Dedifferentiated amniotic fluid mesenchymal stem cell (primary cell): Measurements from ENCODE around the gene KRT34.
"Not testable (repeated sequence)": the region's sequence is repeated elsewhere in the genome, so short reads cannot be mapped to it uniquely, and the experiment has no call there.

Source experiments
- DNase-seq: peaks from one replicate; pipeline ENCODE4 v3.0.0-alpha.2; 2016; ENCODE audit errors: extremely low spot score

KRT34 gene

DNA sequence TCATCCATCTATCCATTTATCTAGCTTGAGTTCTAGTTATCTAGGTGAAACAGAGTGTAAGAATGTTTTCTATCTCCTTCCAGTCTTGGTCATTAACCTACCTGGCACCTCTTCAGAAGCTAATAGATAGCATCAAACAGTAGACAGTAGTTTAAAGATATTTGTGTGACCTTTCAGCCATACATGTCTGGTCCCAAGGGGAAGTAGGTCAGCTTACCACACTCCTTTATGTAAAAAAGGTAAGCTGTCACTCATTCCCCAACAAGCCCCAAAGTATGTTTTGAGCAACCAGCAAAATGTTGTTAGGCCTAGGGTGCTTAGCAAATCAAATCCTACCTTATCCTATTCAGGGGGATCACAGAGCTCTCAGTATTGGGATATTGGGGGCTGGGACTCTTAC lies 16.0 kb downstream of the KRT34 start:
- no peak for DNase-seq

DNA sequence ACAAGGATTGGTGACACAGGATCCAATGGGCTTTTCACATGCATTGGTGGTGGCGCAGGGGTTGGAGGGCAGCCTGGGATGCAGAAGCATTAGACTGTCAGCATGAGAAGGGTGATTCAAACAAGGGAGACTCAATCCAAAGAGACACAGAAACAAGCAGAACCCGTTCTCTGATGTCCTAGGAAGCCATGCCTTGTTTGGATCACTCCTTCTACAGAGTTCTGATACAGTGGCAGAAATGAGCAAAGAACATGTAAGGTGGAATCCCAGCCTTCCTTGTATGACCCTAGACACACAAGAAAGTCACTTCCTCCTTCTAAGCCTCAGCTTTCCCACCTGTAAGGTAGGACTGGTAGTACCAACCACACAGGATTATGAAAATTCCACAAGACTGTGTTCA lies 18.2 kb downstream of the KRT34 start:
- no peak for DNase-seq

DNA sequence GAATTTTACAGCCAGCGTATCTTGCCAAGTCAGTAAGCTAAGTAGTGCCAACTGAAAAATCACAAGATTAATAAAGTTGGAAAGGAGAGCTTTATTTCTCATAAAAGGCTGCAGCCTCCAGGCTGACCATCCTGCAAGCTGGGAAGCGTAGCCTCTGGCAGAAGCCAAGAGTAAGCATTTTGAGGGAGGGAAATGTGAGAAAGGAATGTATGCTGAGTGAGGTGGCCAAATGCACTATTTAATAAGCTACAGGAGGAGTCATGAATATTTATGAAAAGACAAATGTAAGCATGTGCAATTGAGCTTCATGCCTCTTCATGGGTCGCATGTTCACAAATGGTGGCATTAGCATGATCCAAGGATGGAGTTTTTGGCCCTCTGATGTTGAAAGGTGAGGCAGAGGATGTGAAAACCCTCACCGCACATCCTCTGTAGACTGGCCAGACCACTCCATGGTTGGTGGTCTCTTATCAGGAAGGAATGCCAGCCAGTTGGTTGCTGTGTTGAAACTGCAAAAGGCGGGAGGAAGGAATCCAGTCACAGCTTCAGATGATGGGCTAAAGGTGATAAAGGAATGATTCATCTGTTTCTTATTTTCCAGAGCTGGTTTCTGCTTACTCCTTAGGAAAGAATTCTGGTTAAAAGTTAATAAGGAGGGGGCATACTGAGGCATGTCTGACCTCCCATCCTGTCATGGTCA lies 21.7 kb downstream of the KRT34 start:
- DNase-seq: no peak

DNA sequence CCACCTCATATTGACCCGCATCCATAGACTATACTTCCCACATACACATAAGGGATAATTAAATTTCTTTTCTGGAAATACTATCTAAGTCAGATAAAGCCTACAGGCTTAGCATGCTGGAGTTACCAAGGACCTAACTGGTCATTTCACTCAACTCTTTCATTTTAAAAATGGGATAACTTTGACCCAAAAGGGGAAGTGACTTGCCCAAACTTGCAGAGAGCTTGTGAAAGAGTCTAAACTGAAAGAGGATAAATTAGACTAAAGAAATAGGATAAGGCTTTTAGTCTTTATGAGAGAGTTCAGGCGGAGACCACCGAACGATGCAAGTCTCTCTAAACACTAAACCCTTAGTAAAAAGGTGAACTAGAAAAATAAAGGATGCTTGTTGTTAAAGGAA lies 27.6 kb downstream of the KRT34 start:
- DNase-seq: no peak

DNA sequence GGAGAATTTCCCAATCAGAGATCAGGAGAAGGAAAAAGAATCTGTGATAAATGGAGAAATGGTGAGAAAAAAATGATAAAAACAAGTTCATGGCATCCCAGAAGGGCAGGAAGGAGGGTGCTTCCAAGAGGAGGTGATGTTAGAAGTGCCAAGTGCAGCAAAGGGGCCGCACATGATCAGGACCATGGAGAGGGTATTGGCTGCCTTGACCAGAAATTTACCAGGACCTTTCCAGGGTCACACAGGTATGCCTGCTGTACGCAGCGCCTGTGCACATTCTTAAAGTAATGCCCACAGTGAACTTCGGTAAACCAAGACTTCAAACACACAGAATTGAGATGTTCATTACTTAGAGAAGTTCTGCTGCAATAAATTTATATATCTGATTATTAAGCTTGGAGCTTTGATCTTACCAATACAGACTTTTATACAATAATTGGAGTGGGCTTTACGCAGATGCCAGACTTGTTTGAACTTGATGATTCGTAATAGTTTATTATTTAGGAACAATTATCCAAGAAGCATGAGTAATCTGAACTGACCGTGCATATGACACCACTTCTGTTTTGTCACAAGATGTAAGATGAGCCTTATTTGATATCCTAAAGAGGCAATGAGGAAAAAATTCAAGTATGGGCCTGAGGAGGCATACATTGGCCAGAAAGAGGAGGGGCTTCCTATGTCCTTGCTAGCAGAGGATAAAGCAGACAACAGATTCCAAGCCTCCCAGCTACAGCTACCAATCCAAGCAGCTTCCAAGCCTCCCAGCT lies 29.3 kb downstream of the KRT34 start:
- DNase-seq: no peak

DNA sequence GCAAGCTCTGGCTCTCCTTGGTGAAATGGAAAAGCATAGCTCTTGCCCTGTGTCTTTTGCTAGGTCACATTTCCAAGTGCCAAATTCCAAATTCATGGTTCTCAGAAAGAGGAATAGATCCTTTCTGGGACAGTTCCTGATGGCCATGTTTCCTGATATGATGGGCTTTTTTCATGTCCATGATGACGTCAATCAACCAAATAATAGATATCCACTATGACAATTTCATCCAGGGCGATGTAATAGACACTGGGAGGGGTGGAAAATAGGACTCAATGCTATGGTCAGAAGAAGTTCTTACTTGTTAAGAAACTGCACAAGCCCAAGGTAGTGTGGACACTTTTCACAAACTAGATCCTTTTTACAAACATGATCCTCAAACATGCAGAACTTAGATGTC lies 30.9 kb downstream of the KRT34 start:
- DNase-seq: no peak

DNA sequence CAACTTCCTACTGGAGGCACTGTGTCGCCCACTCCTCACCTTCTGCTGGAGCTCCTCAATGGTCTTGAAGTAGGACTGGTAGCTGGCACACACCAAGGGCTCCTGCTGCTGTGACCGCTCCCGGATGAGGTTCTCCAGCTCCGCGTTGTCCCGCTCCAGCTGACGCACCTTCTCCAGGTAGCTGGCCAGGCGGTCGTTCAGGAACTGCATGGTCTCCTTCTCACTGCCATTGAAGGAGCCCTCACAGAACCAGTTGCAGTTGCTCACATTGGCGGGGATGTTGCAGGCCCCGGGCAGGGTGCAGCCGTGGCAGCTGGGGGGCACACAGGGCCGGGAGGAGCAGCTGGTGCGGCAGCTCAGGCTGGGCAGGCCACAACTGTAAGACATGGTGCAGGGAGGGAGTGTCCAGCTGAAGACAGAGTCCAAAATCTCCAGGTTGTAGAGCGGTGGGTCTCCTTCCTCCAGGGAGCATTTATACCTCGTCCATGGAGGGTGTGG lies 31.7 kb downstream of the KRT34 start, which contains the start of gene KRT33A:
Gene KRT33A, minus strand, starts transcription at position 448 of the 498 bp plus-strand sequence. Its CDS starts 61 bp downstream, at position 387.
- not testable (repeated sequence) for DNase-seq

DNA sequence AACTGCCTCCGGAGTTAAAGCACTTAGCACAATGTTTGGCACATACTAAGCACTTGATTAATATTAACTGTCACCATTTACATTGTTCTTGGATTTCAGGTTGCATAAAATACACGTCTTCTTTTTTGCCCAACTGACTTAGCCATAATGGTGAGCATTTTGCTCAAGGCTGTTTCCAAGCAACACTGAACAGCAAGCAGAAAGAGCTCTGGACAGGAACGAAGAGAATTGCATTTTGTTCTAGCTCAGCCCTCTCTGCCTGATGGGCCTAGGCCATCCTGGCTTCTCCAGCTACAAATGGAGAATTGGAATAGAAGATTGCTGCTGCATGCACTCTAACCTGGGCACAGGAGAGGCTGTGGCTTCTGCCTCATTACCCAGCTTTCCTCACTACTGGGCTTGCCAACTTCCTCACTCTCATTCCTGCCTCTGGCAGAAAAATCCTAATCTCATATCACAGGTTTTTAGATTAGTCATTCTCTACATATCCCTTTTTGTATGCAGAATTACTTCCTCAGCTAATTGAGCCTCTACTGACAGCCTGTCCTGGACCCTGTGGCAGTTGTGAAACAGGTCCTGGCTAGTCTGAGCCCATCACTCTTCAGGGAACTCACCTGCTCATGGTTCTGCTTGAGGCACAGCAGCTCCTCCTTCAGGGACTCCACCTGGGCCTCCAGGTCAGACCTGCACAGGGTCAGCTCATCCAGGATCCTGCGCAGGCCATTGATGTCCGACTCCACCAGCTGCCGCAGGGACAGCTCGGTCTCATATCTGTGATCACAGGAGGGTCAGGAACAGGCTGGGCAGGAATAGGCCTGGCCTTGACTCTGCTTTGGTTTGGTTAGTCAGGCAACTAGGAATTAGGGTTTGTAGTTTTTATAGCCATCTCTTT lies 34.0 kb downstream of the KRT34 start:
- no peak for DNase-seq

DNA sequence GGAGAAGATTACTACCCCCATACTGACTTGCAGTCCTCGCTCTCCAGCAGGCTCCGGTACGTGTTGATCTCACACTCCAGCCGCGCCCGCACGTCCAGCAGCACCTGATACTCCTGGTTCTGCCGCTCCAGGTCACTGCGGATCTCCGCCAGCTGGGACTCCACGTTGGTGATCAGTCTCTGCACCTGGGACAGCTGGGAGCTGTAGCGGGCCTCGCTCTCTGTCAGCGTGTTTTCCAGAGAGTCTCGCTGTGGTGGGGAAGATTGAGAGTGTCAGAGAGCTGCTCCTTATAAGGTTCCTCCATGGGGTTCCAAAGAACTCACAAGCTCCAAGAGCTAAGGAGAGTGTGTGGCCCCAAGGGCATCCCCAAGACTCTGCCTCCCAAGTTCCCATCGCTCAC lies 35.7 kb downstream of the KRT34 start:
- DNase-seq: not testable (repeated sequence)

DNA sequence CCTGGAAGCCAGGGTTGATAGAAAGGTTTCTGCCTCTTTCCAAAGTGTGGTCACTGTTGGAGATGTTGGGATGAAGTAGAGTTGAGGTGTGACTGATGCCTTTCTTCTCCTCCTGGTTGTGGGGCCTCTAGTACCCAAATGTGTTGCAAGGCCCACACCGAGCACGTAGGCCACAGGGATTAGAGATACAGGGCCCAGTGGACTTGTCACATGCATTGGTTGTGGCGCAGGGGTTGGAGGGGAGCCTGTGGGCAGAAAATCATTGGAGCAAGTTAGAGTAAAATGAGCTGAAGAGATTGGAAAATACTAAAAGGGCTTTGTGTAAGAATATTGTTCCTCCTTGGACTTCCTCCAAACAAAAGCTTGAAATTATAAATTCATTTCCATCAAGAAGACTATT lies 36.1 kb downstream of the KRT34 start:
- DNase-seq: no peak

DNA sequence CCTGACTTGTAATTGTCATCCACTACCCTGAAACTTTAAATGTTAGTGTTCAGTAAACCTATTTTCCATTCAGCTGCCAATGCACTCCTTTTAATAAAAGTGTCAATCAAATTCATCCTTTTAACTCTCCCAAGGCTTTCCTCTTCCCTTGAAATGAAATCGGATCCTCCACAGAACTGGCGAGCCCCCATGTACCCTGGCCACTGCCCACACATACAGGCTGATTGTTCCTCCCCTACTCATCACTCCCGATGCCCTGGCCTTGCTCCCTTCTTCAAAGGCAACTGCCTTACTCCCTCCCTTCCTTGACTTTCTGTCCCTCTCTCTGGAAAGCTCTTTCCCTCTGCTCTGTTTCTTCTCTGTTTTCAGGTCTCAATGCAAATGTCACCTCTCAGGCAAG lies 39.1 kb downstream of the KRT34 start:
- no peak for DNase-seq

DNA sequence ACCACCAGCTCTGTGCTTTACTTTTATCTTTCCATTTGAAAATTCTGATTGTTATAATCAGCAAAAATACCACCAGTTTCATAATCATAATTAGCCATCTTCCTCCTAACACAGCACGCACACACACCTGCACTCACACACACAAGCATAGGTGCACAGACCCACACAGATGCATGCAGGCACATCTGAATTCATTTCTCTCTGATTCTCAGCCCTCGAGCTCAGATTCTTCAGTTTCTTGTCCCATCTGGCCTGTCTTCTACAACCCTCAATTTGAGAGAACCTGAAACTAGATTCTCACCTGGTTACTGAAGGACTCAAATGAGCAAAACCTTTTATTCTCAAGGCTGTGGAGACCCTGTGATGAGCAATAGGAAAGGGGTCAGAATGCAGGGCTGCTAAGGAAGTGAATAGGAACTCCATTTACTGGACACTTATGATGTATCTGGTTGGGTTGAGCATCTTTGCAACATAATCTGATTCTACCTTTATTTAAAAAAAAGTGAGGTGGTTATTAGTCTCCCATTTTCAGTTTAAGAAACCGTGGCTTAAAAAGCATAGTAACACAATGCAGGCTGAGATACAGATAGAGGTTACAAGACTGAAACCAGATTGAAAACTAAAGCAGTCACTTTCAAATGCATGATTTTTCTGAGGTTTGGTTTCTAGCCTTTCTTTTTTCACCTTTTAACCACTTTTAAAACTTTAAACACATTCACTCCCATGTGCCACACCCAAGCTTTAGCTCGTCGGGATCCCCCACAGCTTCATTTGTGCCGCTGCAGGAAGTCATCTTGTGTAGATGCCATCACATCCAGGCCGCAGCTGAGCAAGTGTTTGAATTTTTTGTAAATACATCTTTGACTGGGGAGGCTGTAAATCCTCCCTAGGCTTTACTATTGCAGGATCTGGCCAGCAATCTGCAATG lies 40.9 kb downstream of the KRT34 start:
- no peak for DNase-seq

DNA sequence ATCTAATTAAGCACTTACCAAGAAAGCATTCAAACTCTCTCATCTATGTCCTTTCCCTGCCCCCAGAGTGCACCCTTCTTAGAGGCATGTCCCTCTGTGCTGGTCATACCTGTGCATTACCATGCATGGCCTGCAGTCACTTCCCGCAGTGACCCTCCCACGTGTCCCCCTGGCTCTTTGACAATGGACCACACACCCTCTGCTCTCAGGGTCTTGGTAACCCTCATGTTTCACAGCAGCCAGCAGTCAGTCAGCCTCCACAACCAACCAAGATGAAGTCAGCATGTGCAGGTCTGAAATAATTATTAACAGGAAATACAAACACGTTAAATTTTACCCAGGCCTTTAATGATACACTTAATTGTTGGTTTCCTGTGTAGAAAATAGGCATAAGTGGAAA lies 41.6 kb downstream of the KRT34 start:
- no peak for DNase-seq

DNA sequence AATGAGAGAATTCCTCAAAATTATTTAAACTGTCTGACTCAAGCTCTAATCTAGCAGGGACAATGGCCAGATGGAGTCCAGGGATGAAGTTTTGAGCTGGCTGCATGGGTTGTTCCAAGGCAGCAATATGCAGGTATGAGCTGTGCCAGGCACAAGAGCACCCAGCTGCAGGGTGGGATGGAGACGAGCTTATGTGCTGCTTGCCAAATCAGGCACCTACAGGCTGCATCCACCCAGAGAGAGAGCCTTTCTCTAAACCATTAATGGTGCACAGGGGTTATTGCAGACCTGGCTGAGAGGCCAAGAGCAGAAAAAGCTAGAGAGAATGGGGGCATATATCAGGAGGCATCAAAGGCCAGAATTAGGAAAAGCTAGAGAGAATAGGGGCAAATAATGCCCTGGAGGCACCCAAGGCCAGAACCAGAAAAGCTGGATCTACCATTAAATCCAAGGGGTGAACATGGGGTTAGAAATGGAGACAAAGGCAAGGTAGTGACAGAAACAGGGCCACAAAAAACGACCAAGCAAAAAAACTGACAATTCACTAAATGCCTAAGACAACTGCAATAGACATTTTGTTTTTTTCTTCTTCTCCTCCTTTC lies 42.4 kb downstream of the KRT34 start:
- no peak for DNase-seq

DNA sequence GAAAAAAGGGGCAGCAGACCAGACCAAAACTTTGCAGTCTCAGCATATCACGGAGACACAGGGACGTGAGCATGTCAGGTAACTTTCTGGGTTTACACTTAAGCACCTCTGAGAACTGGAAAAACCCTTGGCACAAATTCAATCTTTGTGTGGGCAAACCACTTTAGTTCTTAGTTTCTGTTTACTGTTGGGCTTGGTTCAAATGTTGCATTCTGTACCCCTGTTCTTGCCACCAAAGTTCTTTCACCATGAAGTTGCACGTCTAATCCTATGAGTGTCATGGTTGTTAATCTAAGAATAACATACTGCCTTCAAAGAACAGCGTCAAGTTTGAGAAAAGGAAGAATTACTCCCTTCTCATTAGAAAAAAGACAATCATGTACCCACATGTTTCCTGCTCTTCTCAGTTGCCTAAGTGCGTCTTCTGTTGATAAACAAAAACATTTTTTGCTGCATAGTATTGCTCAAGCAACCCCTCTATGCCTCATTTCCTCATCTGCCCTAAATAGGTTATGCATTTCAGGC lies 43.1 kb downstream of the KRT34 start:
- no peak for DNase-seq

DNA sequence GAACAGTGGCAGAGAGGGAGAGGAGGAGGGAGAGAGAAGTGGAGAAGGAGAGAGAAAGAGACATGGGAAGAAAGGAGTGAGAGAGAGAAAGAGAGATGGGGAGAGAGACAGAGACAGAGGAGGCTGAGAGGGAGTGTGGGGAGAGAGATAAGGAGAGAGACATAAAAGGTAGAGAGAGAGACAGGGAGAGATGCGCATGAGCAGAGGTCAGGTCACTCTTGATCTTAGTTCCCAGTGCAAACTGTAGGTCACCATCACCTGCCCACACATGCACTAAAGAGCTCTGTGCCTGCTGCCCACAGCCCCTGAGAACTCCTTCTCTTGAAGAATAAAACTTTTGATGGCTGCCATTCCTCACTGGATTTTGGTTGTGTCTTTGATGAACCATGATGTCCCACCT lies 46.4 kb downstream of the KRT34 start:
- no peak for DNase-seq

DNA sequence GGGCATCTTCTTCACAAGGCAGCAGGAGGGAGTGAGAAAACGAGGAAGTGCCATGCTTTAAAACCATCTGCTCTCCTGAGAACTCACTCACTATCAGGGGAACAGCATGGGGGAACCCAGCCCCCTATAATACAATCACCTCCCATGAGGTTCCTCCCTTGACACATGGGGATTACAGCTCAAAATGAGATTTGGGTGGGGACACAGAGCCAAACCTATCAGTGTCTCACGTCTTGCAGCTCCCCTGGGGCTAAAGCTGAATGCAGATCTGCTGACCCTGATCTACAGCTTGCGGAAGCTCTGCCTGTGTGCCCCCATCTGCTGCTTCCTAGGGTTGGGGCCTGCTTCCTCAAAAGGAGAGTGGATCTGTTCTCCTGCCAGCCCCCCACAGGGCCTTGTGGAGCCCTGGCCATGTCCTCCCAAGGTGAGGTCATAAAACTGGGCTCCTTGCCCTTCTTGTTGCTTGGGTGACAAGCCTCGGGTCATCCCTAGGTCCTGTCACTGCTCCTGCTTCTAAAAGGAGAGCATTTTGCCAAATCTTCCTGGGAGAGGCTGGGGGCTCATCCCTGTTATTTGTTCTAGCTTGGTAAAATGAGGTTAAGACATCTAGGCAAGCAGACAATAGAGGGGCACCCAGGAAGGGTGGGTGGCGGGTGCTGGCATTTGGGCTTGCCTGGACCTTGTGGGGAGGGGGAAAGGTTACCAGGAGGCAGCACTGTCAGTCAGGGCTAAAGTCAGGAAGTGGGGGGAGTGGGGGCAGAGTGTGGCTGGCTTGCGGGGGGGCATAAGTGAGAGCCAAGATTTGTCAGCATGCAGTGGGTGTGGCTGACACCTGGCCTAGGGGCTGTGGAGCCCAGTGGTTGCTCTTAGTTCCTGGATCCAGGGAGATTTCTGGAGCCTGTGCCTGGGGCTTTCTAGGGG lies 47.5 kb downstream of the KRT34 start:
- DNase-seq: no peak

DNA sequence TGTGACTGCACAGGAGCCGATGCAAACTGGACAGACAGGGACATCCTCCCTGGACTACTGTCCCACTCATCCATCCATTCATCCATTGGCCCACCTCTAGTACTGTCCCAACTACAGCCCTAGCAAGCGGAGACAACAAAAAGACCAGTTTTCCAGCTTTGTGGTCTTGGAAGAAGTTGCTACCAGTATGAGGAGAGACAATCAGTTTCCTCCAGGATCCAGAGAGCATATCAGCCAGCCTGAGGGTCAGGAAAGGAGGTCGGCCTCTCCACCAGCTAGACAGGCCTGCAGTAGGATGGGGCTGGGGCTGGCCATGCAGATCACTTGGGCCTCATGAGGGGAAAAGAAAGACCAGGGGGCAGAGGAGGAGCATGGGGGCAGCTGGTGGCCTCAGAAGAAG lies 48.3 kb downstream of the KRT34 start:
- DNase-seq: no peak

DNA sequence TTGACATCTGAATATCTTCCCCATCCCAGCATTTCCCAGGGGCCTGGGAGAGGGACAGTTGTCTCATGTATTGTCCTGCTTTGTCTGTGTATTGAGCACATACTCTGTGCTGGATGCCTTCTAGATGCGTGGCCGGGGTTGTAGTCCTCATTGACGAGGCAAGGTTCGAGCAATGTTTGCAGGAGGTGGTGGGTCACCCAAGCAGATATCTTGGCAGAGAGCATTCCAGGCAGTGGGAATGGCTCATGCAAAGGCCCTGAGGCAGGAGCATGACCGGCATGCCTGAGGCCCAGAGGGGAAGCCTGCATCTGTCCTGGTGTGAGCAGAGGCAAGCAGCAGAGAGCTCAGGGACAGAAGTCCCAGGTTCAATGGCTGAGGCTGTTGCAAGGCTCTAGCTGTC lies 49.0 kb downstream of the KRT34 start:
- DNase-seq: no peak
